ENCODE measurements around the gene DEK. TPM values are rescaled to one million over a fixed set of nuclear protein-coding genes. Genes with fewer than 3 reads are reported as not detected.
"Not testable (repeated sequence)": the region's sequence is repeated elsewhere in the genome, so short reads cannot be mapped to it uniquely, and the experiment has no call there.

DEK gene
- total RNA-seq, 1 experiment from 2014 or later: 148 TPM

GRCh38 chr6:18235524-18235923 lies 28.8 kb downstream of the DEK start:
- Mint-ChIP-seq H3K27ac (ENCODE audit: low read depth, unreplicated experiment) (no peak overlapping the region), H3K36me3 (ENCODE audit: insufficient read depth, unreplicated experiment) (peaks cover 85% of the 10 kb centered on the region), H3K27me3 (ENCODE audit: insufficient read depth, unreplicated experiment) (no peaks in the 10 kb centered on the region), H3K9me3 (ENCODE audit: unreplicated experiment) (peaks cover 8% of the 10 kb centered on the region), H3K4me3 (ENCODE audit: unreplicated experiment) (no peak overlapping the region), H3K4me1 (ENCODE audit: insufficient read depth, unreplicated experiment) (no peaks in the 10 kb centered on the region)
- BruUV-seq (replicated peaks): no TSS peak
- CTCF ChIA-PET: no interaction called here
- DNase-seq (ENCODE audit: unreplicated experiment): no peak
- no peak for TF ChIP-seq CTCF (IDR thresholded peaks at IDR 0.05; ENCODE audit: unreplicated experiment)
- intact Hi-C loops (cut with micrococcal nuclease): no loop called here
- POLR2A ChIA-PET: interaction anchor here (1.3 kb wide), 1 partner anchor 10 kb away, joined by 5 read pairs; no protein-coding TSS in a partner anchor

GRCh38 chr6:18234564-18234963 lies 29.8 kb downstream of the DEK start:
- no peak for DNase-seq (ENCODE audit: unreplicated experiment)
- peaks cover 92% of the 10 kb centered on the region for H3K36me3 Mint-ChIP-seq (ENCODE audit: insufficient read depth, unreplicated experiment)
- H3K4me3 Mint-ChIP-seq (ENCODE audit: unreplicated experiment): no peak overlapping the region
- no TSS peak for BruUV-seq (replicated peaks)
- H3K4me1 Mint-ChIP-seq (ENCODE audit: insufficient read depth, unreplicated experiment): no peaks in the 10 kb centered on the region
- peak overlapping the region; percentile 2 for H3K27ac Mint-ChIP-seq (ENCODE audit: low read depth, unreplicated experiment)
- peaks cover 8% of the 10 kb centered on the region for H3K9me3 Mint-ChIP-seq (ENCODE audit: unreplicated experiment)
- ChIA-PET POLR2A (no interaction called here), CTCF (interaction anchor here (0.7 kb wide), 1 partner anchor 292 kb away, joined by 3 read pairs; no protein-coding TSS in a partner anchor)
- intact Hi-C loops (cut with micrococcal nuclease): no loop called here
- TF ChIP-seq CTCF (IDR thresholded peaks at IDR 0.05; ENCODE audit: unreplicated experiment): no peak
- H3K27me3 Mint-ChIP-seq (ENCODE audit: insufficient read depth, unreplicated experiment): no peaks in the 10 kb centered on the region

DNA sequence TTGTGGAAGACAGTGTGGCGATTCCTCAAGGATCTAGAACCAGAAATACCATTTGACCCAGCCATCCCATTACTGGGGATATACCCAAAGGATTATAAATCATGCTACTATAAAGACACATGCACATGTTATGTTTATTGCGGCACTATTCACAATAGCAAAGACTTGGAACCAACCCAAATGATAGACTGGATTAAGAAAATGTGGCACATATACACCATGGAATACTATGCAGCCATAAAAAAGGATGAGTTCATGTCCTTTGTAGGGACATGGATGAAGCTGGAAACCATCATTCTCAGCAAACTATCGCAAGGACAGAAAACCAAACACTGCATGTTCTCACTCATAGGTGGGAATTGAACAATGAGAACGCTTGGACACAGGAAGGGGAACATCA lies 30.6 kb downstream of the DEK start:
- POLR2A ChIA-PET; H3K4me1 Mint-ChIP-seq (ENCODE audit: insufficient read depth, unreplicated experiment); H3K9me3 Mint-ChIP-seq (ENCODE audit: unreplicated experiment); intact Hi-C loops (cut with micrococcal nuclease); H3K4me3 Mint-ChIP-seq (ENCODE audit: unreplicated experiment); BruUV-seq (replicated peaks); H3K27me3 Mint-ChIP-seq (ENCODE audit: insufficient read depth, unreplicated experiment); CTCF ChIA-PET; H3K27ac Mint-ChIP-seq (ENCODE audit: low read depth, unreplicated experiment); DNase-seq (ENCODE audit: unreplicated experiment): not testable (repeated sequence)
- peaks cover 86% of the 10 kb centered on the region for H3K36me3 Mint-ChIP-seq (ENCODE audit: insufficient read depth, unreplicated experiment)

- intact Hi-C loops (cut with micrococcal nuclease); POLR2A ChIA-PET; H3K9me3 Mint-ChIP-seq (ENCODE audit: unreplicated experiment); H3K27me3 Mint-ChIP-seq (ENCODE audit: insufficient read depth, unreplicated experiment); H3K27ac Mint-ChIP-seq (ENCODE audit: low read depth, unreplicated experiment); DNase-seq (ENCODE audit: unreplicated experiment); BruUV-seq (replicated peaks); CTCF ChIA-PET; H3K4me1 Mint-ChIP-seq (ENCODE audit: insufficient read depth, unreplicated experiment); H3K4me3 Mint-ChIP-seq (ENCODE audit: unreplicated experiment): not testable (repeated sequence)
- H3K36me3 Mint-ChIP-seq (ENCODE audit: insufficient read depth, unreplicated experiment): peaks cover 83% of the 10 kb centered on the region
Measured at GRCh38 chr6:18231856-18232255, 32.5 kb downstream of the DEK start.

DNA sequence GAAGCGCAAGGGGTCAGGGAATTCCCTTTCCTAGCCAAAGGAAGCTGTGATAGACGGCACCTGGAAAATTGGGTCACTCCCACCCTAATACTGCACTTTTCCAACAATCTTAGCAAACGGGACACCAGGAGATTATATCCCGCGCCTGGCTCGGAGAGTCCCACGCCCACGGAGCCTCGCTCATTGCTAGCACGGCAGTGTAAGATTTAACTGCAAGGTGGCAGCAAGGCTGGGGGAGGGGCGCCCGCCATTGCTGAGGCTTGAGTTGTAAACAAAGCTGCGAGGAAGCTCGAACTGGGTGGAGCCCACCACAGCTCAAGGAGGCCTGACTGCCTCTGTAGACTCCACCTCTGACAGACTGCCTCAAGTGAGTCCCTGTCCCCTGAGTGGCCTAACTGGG lies 35.7 kb downstream of the DEK start:
- H3K4me1 Mint-ChIP-seq (ENCODE audit: insufficient read depth, unreplicated experiment); H3K27ac Mint-ChIP-seq (ENCODE audit: low read depth, unreplicated experiment); H3K27me3 Mint-ChIP-seq (ENCODE audit: insufficient read depth, unreplicated experiment); H3K4me3 Mint-ChIP-seq (ENCODE audit: unreplicated experiment); POLR2A ChIA-PET; DNase-seq (ENCODE audit: unreplicated experiment); intact Hi-C loops (cut with micrococcal nuclease); BruUV-seq (replicated peaks); H3K9me3 Mint-ChIP-seq (ENCODE audit: unreplicated experiment): not testable (repeated sequence)
- CTCF ChIA-PET: interaction anchor here (0.6 to 0.7 kb wide), 3 partner anchors 10 to 279 kb away, joined by 3 read pairs; no protein-coding TSS in a partner anchor
- H3K36me3 Mint-ChIP-seq (ENCODE audit: insufficient read depth, unreplicated experiment): peaks cover 72% of the 10 kb centered on the region

GRCh38 chr6:18227166-18227565 lies 37.2 kb downstream of the DEK start:
- DNase-seq (ENCODE audit: unreplicated experiment); H3K9me3 Mint-ChIP-seq (ENCODE audit: unreplicated experiment); BruUV-seq (replicated peaks); intact Hi-C loops (cut with micrococcal nuclease); H3K4me1 Mint-ChIP-seq (ENCODE audit: insufficient read depth, unreplicated experiment); H3K27me3 Mint-ChIP-seq (ENCODE audit: insufficient read depth, unreplicated experiment); H3K4me3 Mint-ChIP-seq (ENCODE audit: unreplicated experiment); POLR2A ChIA-PET; CTCF ChIA-PET; H3K27ac Mint-ChIP-seq (ENCODE audit: low read depth, unreplicated experiment): not testable (repeated sequence)
- peaks cover 66% of the 10 kb centered on the region for H3K36me3 Mint-ChIP-seq (ENCODE audit: insufficient read depth, unreplicated experiment)

DNA sequence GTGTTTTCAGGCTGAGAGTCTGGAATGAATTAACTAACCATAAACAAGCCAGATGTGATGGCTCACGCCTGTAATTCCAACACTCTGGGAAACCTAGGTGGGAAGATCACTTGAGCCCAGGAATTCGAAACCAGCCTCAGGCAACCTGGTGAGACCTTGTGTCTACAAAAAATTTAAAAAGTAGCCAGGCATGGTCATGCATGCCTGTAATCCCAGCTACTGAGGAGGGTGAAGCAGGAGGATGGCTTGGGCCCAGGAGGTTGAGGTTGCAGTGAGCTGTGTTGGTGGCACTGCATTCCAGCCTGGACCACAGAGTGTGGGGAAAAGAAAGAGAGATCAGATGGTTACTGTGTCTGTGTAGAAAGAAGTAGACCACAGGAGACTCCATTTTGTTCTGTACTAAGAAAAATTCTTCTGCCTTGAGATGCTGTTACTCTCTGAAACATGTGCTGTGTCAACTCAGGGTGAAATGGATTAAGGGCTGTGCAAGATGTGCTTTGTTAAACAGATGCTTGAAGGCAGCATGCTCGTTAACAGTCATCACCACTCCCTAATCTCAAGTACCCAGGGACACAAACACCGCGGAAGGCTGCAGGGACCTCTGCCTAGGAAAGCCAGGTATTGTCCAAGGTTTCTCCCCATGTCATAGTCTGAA lies 37.8 kb downstream of the DEK start:
- BruUV-seq (replicated peaks); H3K4me3 Mint-ChIP-seq (ENCODE audit: unreplicated experiment); H3K27ac Mint-ChIP-seq (ENCODE audit: low read depth, unreplicated experiment); H3K4me1 Mint-ChIP-seq (ENCODE audit: insufficient read depth, unreplicated experiment); DNase-seq (ENCODE audit: unreplicated experiment); intact Hi-C loops (cut with micrococcal nuclease); H3K27me3 Mint-ChIP-seq (ENCODE audit: insufficient read depth, unreplicated experiment); CTCF ChIA-PET; H3K9me3 Mint-ChIP-seq (ENCODE audit: unreplicated experiment): not testable (repeated sequence)
- H3K36me3 Mint-ChIP-seq (ENCODE audit: insufficient read depth, unreplicated experiment): peaks cover 66% of the 10 kb centered on the region
- POLR2A ChIA-PET: interaction anchor here (1.2 kb wide), 1 partner anchor 12 kb away, joined by 5 read pairs; no protein-coding TSS in a partner anchor

Measured in MCF 10A (cell line).